T follicular helper cell (primary cell): ENCODE data around the gene KNDC1.

Source experiments
- DNase-seq: peaks from one replicate; pipeline ENCODE4 v3.0.0-alpha.2; 2020; ENCODE audit warnings: low read depth

Gene KNDC1

GRCh38 chr10:133177380-133178157 lies 17.6 kb downstream of the KNDC1 start:
- DNase-seq, result no peak

GRCh38 chr10:133178357-133179127 lies 18.5 kb downstream of the KNDC1 start:
- DNase-seq, result no peak

- no peak for DNase-seq
Measured at GRCh38 chr10:133179128-133179520, 19.1 kb downstream of the KNDC1 start.

GRCh38 chr10:133179651-133180050 lies 19.6 kb downstream of the KNDC1 start:
- DNase-seq, result no peak

- no peak for DNase-seq
Measured at GRCh38 chr10:133180192-133180964, 20.4 kb downstream of the KNDC1 start.

GRCh38 chr10:133180965-133181639 lies 21.1 kb downstream of the KNDC1 start:
- no peak for DNase-seq

GRCh38 chr10:133182190-133182589 lies 22.2 kb downstream of the KNDC1 start:
- DNase-seq, result no peak

- no peak for DNase-seq
Measured at GRCh38 chr10:133182791-133183645, 23.0 kb downstream of the KNDC1 start.

- no peak for DNase-seq
Measured at GRCh38 chr10:133183646-133184378, 23.8 kb downstream of the KNDC1 start.

GRCh38 chr10:133184591-133185244 lies 24.7 kb downstream of the KNDC1 start:
- no peak for DNase-seq

GRCh38 chr10:133185421-133185820 lies 25.4 kb downstream of the KNDC1 start:
- DNase-seq, result no peak

GRCh38 chr10:133185916-133186315 lies 25.9 kb downstream of the KNDC1 start:
- no peak for DNase-seq

- no peak for DNase-seq
Measured at GRCh38 chr10:133186416-133187090, 26.5 kb downstream of the KNDC1 start.

- DNase-seq, result no peak
Measured at GRCh38 chr10:133187091-133187905, 27.3 kb downstream of the KNDC1 start.

GRCh38 chr10:133187906-133188681 lies 28.1 kb downstream of the KNDC1 start:
- no peak for DNase-seq

- no peak for DNase-seq
Measured at GRCh38 chr10:133189256-133189655, 29.2 kb downstream of the KNDC1 start.

- no peak for DNase-seq
Measured at GRCh38 chr10:133189726-133190125, 29.7 kb downstream of the KNDC1 start.
